ENCODE measurements around the gene ABCD1.
"Not testable (repeated sequence)": the region's sequence is repeated elsewhere in the genome, so short reads cannot be mapped to it uniquely, and the experiment has no call there.

ABCD1 gene

DNA sequence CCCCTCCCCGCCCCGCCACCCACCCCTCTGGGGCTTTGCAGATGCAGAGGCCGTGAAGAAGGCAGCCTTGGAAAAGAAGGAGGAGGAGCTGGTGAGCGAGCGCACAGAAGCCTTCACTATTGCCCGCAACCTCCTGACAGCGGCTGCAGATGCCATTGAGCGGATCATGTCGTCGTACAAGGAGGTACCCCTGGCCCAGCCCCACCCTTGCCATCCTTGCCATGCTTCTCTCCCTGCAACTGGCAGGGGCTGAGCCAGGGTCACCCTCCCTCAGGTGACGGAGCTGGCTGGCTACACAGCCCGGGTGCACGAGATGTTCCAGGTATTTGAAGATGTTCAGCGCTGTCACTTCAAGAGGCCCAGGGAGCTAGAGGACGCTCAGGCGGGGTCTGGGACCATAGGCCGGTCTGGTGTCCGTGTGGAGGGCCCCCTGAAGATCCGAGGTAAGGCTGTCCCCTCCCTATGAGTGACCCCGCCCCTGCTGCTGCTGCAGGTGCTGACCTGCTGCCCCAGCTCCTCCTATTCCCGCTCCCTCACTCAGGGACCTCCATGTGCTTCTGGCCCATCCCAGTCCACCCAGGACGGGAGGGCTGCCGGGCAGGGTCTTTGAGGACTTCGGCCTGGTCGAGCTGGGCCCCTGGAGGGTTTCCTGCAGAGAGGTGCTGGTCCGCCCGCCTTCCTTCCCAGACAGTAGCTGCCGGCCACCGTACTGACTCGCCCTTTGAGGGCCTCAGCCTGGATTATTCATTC, 11.6 kb downstream of the ABCD1 start:
- DNase-seq, result no peak

- no peak for DNase-seq
Measured at GRCh38 chrX:153736871-153737441, 12.3 kb downstream of the ABCD1 start.

DNA sequence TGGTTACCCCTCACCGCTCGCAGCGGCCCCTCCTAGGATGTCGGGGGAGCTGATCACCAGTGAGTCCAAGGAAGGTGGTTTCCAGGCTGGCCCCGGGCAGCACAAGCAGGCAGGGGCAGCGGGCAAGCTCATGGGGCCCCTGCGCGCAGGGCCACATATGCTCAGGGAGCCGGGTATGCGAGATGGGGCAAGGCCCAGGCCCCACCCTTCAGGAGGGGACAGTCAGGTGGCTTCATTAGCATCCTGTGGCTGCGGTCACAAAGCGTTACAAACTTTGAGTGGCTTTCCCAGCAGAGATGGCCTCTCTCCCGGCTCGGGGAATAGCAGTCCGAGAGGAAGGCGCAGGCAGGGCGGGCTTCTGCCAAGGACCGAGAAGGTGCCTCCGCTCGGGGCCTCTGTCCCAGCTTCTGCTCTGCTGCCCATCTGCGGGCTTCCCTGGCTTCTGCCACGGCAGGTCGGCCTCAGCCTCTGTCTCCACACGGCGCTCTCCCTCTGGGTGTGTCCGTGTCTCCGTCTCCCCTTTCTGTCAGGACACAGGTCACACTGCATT, 13.5 kb downstream of the ABCD1 start:
- DNase-seq, result no peak

GRCh38 chrX:153739754-153740486, 15.3 kb downstream of the ABCD1 start:
- no peak for DNase-seq

- DNase-seq, result no peak
Measured at GRCh38 chrX:153740631-153741222, 16.1 kb downstream of the ABCD1 start.

DNA sequence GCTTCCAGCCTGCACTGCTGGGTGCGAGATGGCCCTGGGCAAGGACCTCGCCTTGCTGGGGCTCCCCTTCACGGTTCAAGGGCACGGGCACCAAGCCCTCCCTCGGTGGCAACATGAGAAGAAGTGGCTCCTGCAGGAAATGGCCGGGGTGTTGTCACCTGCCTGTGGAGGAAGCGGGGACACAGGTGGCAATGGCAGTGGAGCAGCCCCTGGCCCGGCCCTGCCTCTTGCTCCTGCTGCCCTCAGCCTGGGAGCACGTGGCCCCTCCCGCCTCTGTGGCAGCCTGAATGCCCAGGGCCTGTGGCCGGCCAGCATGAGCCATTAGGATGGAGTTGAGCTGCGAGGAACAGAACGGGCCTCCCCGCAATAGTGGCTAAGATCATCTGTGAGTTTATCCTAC, 16.8 kb downstream of the ABCD1 start:
- DNase-seq, result no peak

DNA sequence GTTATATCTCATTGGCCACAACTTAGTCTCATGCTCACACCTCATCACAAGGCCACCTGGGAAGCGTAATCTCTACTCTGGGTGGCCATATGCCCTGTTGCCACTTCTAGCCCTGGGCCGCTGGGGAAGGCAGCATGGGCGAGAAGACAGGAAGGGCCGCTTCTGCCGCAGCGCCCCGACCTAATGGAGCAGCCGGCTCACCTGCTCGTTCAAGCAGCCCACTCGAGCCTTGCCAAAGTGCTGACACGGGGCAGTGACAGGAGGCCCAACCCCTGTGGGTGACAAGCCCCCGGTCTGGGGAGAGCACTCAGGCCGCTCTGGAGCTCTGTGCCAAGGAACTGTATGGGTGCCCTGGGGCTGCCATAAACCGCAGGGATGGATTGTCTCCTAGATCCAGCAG, 17.5 kb downstream of the ABCD1 start:
- not testable (repeated sequence) for DNase-seq

DNA sequence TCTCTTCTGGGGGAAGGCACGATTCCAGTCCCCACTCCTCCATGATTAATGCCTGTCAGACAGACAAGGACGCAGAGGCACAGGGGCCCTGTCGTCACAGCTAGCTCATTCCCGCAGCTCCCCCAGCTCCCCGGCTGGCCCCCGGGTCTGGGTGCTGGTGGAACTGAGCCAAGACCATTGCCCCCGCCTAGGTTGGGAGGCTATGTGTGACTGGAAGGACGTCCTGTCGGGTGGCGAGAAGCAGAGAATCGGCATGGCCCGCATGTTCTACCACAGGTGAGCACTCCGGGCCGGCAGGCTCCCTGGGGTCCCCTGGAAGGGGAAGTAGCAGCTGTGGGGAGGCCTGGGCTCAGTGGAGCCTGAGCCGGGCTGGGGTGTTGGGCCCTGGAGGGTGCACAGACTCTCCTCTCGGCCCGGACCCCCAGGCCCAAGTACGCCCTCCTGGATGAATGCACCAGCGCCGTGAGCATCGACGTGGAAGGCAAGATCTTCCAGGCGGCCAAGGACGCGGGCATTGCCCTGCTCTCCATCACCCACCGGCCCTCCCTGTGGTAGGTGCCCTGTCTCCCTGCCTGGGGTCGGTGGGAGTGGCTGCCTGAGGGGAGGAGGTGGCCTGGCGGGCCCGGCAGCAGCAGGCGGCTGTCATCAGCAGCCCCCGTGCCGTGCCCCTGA, 18.3 kb downstream of the ABCD1 start:
- not testable (repeated sequence) for DNase-seq

- peak; percentile 28 for DNase-seq
Measured at GRCh38 chrX:153743468-153744209, 19.0 kb downstream of the ABCD1 start.

- DNase-seq, result peak; percentile 31
Measured at GRCh38 chrX:153744210-153745066, 19.8 kb downstream of the ABCD1 start.

- DNase-seq, result not testable (repeated sequence)
Measured at GRCh38 chrX:153745067-153745433, 20.4 kb downstream of the ABCD1 start.

DNA sequence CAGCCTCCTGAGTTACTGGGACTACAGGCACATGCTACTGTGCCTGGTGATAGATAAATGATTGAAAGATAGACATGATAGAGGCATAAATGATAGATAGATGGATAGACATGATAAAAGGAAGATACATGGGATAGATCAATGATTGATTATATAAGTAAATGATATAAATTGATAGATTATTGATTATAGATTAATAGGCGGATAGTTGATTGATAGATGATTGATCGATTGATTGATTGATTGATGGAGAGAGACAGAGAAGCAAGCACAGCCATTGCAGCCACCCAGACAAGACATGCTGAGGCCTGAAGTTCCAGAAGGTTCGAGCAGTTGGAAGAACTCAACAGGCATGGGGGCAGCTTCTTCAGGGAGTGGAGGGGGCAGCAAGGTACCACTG, 21.7 kb downstream of the ABCD1 start:
- no peak for DNase-seq

DNA sequence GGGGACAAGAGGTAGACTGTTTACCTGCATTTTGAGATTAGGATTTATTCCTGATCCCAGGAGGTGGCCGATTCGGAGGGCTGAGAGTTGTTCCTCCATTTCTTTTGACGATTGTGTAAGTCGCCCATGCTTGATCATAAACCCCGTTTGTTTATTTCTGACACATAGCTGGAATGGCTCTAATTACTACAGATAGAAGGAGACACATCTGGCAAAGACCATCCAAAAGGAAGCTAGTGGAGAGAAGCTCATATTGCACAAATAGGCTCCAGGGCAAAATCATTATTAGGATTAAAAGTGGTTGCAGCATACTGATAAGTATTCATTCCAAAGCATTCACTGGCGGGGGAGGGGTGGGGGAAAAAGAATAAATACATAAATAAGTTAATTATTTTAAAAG, 22.3 kb downstream of the ABCD1 start:
- DNase-seq, result not testable (repeated sequence)

GRCh38 chrX:153749017-153749416, 24.4 kb downstream of the ABCD1 start:
- DNase-seq, result not testable (repeated sequence)

- DNase-seq, result no peak
Measured at GRCh38 chrX:153750127-153750774, 25.6 kb downstream of the ABCD1 start.

DNA sequence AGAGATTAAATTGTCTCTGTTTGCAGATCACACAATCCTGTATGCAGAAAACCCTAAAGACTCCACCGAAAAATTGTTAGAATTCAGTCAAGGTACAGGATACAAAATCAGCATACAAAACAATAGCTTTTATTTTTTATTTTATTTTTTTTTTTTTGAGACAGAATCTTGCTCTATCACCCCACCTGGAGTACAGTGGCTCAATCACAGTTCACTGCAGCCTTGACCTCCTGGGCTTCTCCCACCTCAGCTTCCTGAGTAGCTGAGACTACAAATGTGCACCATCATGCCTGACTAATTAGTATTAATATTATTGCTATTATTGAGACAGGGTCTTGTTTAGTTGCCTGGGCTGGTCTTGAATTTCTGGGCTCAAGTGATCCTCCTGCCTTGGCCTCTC, 30.5 kb downstream of the ABCD1 start:
- no peak for DNase-seq

DNA sequence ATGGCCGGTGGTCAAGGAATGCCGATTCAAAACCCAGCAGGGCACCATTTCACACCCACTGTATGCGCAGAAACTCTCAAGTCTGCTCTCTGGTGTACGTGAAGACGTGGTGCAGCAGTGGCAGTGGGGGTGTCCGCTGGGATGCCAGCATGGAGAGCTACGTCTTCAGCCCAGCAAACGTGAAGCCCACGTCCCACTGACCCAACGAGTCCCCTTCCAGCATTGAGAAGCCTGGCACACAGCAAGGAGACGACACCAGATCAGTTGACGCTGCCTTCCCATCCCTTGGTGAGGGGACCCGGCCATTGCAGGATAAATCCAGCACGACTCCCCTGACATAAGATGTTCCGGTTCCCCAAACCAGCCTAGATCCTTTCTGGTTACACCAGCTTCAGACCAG, 37.2 kb downstream of the ABCD1 start:
- no peak for DNase-seq

DNA sequence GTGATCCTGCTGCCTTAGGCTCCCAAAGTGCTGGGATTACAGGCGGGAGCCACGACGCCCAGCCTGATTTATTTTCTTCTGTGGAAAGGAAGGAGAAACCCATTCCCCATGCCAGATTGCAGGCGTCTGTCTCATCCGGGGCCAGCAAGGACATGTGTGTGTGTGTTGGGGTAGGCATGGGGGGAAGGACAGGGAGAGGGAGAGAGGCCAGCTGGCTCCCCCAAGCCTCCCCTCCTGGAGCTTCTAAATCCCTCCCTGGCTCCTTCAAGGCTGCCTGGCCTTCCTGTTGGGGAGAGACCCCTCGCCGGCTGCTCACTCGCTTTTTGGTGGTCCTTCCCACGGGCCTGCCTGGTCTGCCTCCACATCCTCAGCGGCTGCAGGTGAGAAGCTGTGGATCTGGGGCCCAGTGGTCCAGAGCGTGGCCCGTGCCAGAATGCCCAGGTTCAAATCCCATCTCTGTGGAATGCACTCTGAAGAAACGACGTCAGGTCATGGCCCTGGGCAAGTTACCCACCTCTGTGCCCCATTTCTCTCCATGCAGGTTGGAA, 38.0 kb downstream of the ABCD1 start:
- no peak for DNase-seq

DNA sequence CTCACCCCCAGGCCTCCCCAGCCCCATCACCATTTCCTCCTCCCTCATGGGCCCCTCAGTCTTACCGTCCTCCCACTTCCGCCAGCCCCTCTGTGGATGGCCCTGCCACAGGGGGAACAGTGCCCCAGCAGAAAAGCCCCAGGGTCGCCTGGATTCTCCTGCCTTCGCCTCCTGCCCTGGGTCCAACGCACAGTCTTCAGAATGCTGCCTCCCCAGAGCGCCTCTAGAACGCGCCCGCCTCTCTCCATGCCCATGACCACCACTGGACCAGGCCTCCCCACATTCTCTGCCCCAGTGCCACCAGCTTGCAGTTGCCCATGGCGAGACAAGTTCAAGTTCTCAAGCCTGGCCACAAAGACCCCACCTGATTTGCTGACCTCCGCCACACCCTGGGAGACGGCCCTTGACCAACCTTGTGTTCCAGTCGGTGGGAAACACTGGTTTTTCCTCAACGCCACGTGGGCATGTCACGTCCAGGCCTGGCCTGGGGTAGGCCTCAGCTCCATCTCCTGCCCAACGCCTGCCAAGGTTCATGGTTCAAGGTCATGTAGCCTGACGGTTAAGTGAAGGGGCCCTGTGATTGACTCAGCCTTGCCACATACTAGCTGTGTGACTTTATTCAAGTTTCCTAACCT, 38.8 kb downstream of the ABCD1 start:
- DNase-seq, result no peak

All from fibroblast of skin of abdomen (primary cell).